SK-N-MC (cell line): ENCODE data around the gene TMEM174.

Experiments used
- EZH2 ChIP-seq: fragments of 200-600 bp; sonication (generic); IDR thresholded peaks from one replicate; pipeline ENCODE4 v1.6.1; 2017; ENCODE audit warnings: antibody characterized with exemption
- POLR2AphosphoS5 ChIP-seq: IDR thresholded peaks from 2 replicates; pipeline ENCODE4 v1.6.1; 2012; ENCODE audit warnings: mild to moderate bottlenecking, low read depth, low read length, borderline replicate concordance

DNA sequence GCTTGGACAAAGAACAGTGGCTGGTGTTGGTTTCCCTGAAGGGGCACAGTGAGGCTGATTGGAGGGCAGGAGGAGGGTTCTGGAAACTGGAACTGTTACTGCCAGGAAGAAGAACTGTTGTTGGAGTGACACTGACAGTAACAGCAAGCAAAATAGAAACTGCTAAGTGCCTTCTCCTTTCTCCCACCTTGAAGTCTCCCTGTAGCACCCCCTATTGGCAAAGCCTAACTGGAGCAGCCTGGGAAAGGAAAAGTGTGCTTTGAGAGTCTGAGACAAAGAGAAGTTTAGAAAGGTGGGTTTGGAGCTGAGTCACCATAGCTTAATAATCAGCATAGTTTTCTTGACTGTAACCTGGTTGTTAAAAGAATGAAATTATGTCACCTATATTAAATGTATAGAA lies 2.5 kb upstream of the TMEM174 start:
- TF ChIP-seq EZH2, result no peak
- no peak for TF ChIP-seq POLR2AphosphoS5
